Measurements from ENCODE around the gene KRT222.

DNA sequence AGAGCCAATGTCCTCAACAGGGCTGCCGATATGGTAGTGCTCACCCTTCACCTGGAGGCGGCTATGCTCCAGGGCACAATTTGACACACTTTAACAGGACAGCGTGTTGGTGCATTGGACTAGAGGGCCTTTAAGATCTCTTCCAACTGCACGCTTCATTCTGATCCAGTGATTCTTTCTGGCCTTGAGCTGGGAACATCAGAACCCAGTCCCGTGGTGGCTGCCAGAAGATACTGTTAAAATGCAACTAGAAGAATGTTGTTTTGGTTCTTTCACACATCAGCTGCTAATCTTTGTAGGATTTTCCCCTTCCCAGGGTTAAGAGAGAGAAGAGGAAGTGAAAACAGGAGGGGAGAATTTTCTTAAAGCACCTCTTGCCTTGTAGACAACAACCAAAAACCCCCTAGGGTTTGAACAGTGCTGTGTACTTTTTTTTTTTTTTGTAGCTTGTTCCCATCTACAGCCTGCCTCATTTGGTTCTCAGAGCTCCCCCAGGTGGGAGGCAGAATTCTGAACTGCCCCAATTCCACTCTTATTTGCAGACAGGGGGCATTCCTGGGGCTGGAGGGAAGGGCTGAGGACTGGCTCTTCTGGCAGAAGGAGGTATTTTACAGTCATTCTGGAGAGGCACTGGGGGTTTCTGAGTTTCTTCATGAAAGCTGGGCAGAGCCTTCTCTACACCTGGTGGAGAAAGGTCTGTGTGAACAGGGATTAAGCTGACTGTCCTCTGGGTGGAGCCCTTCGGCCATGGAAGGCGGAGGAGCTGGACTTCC is 49.7 kb downstream of the KRT222 start:
- TF ChIP-seq, protein P1, sequence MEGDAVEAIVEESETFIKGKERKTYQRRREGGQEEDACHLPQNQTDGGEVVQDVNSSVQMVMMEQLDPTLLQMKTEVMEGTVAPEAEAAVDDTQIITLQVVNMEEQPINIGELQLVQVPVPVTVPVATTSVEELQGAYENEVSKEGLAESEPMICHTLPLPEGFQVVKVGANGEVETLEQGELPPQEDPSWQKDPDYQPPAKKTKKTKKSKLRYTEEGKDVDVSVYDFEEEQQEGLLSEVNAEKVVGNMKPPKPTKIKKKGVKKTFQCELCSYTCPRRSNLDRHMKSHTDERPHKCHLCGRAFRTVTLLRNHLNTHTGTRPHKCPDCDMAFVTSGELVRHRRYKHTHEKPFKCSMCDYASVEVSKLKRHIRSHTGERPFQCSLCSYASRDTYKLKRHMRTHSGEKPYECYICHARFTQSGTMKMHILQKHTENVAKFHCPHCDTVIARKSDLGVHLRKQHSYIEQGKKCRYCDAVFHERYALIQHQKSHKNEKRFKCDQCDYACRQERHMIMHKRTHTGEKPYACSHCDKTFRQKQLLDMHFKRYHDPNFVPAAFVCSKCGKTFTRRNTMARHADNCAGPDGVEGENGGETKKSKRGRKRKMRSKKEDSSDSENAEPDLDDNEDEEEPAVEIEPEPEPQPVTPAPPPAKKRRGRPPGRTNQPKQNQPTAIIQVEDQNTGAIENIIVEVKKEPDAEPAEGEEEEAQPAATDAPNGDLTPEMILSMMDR (IDR thresholded peaks at IDR 0.05; ENCODE audit: low read length) = peak; percentile 72
- no peak for TF ChIP-seq EZH2 (IDR thresholded peaks at IDR 0.05; ENCODE audit: borderline replicate concordance, low read length)

All from OCI-LY1 (cell line).